ENCODE results near the gene TSPAN1. TPM values are rescaled to one million over a fixed set of nuclear protein-coding genes. Genes with fewer than 3 reads are reported as not detected.

The TSPAN1 gene
- polyA plus RNA-seq, 3 donors, result not detected

- peaks cover 0 to 3% of the 10 kb centered on the region in 2 donors for H3K36me3 Mint-ChIP-seq
- Histone ChIP-seq H3K4me3 (replicated peaks in 1 of 3; ENCODE audit: low read depth in 2 of 3, low read length in 3 of 3) (no peak overlapping the region), H2AFZ (ENCODE audit: insufficient read depth, low read depth, low read length, poor library complexity, severe bottlenecking) (no peak overlapping the region), H3K27ac (ENCODE audit: low read depth in 1 of 2, low read length in 2 of 2) (no peak overlapping the region), H4K20me1 (ENCODE audit: insufficient read depth, low read length) (no peaks in the 10 kb centered on the region), H3K27me3 (ENCODE audit: control insufficient read depth in 2 of 2, insufficient read depth in 2 of 2, low read length in 2 of 2) (peaks cover 7 to 24% of the 10 kb centered on the region in 2 donors), H3K4me2 (replicated peaks; ENCODE audit: extremely low read depth, low read length, poor library complexity, severe bottlenecking) (no peak overlapping the region), H3K4me1 (ENCODE audit: control insufficient read depth in 1 of 2, insufficient read depth in 2 of 2, low read length in 2 of 2) (peaks cover 6 to 11% of the 10 kb centered on the region in 2 donors), H3K79me2 (ENCODE audit: insufficient read depth, low read length) (no peaks in the 10 kb centered on the region), H3K36me3 (replicated peaks in 1 of 2; ENCODE audit: control insufficient read depth in 1 of 2, insufficient read depth in 2 of 2, low read length in 2 of 2) (no peaks in the 10 kb centered on the region), H3K9ac (ENCODE audit: insufficient read depth, low read length, poor library complexity, severe bottlenecking) (no peak overlapping the region), H3K9me3 (replicated peaks in 1 of 2; ENCODE audit: control insufficient read depth in 1 of 2, insufficient read depth in 1 of 2, low read length in 2 of 2) (no peaks in the 10 kb centered on the region)
- H3K4me1 Mint-ChIP-seq, result peaks cover 15% of the 10 kb centered on the region
- no peak for DNase-seq
- no peak for TF ChIP-seq CTCF (IDR thresholded peaks at IDR 0.05)
- H3K27me3 Mint-ChIP-seq (ENCODE audit: low read depth in 3 of 3), result peaks cover 29 to 37% (median 33%) of the 10 kb centered on the region in 3 donors
- WGBS (ENCODE audit: insufficient coverage), result 97% methylated on average over 8 of the region's 8 CpGs
- H3K4me3 Mint-ChIP-seq, result no peak overlapping the region
- intact Hi-C loops (cut with micrococcal nuclease), result no loop called here
- no peak overlapping the region for H3K27ac Mint-ChIP-seq
- H3K9me3 Mint-ChIP-seq, result peaks cover 0 to 3% (median 0%) of the 10 kb centered on the region in 7 donors
Measured at GRCh38 chr1:46171351-46171750, 3.5 kb upstream of the TSPAN1 start.

DNA sequence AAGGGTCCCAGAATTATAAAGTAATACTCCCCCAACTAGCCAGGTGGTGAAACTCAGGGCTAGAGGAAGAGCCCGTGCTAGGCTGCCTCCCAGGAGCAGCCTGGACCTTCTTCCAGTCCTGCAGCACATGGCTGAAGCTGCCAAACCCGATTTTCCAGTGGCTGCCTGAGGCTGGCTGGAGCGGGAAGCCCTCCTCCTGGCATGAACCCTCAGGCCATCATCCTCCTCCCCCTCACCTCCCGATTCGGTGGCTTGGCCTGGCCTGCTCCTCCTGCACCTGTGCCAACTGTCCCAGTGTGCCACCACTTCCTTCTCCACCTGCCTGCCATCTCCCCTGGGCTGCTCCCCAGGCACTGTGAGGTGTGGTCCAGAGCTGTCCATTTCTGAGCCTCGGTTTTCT lies 3.0 kb upstream of the TSPAN1 start:
- intact Hi-C loops (cut with micrococcal nuclease), result no loop called here
- 92% methylated on average over 5 of the region's 6 CpGs for WGBS (ENCODE audit: insufficient coverage)
- H3K9ac ChIP-seq (ENCODE audit: insufficient read depth, low read length, poor library complexity, severe bottlenecking), result no peak overlapping the region
- no peak overlapping the region for H3K27ac ChIP-seq (ENCODE audit: low read depth in 1 of 2, low read length in 2 of 2)
- H3K79me2 ChIP-seq (ENCODE audit: insufficient read depth, low read length), result no peaks in the 10 kb centered on the region
- no peaks in the 10 kb centered on the region for H4K20me1 ChIP-seq (ENCODE audit: insufficient read depth, low read length)
- Mint-ChIP-seq H3K9me3 (peaks cover 0 to 3% (median 0%) of the 10 kb centered on the region in 7 donors), H3K4me1 (peaks cover 10% of the 10 kb centered on the region), H3K4me3 (no peak overlapping the region), H3K27ac (peak overlapping the region in 1 of 7 donors; percentile 28), H3K27me3 (ENCODE audit: low read depth in 3 of 3) (peaks cover 24 to 32% (median 28%) of the 10 kb centered on the region in 3 donors), H3K36me3 (peaks cover 0 to 3% of the 10 kb centered on the region in 2 donors)
- H3K9me3 ChIP-seq (replicated peaks in 1 of 2; ENCODE audit: control insufficient read depth in 1 of 2, insufficient read depth in 1 of 2, low read length in 2 of 2), result no peaks in the 10 kb centered on the region
- H3K36me3 ChIP-seq (replicated peaks in 1 of 2; ENCODE audit: control insufficient read depth in 1 of 2, insufficient read depth in 2 of 2, low read length in 2 of 2), result no peaks in the 10 kb centered on the region
- no peak overlapping the region for H2AFZ ChIP-seq (ENCODE audit: insufficient read depth, low read depth, low read length, poor library complexity, severe bottlenecking)
- H3K27me3 ChIP-seq (ENCODE audit: control insufficient read depth in 2 of 2, insufficient read depth in 2 of 2, low read length in 2 of 2), result peaks cover 7 to 19% of the 10 kb centered on the region in 2 donors
- H3K4me2 ChIP-seq (replicated peaks; ENCODE audit: extremely low read depth, low read length, poor library complexity, severe bottlenecking), result no peak overlapping the region
- peaks cover under 1 to 5% of the 10 kb centered on the region in 2 donors for H3K4me1 ChIP-seq (ENCODE audit: control insufficient read depth in 1 of 2, insufficient read depth in 2 of 2, low read length in 2 of 2)
- no peak overlapping the region for H3K4me3 ChIP-seq (replicated peaks in 1 of 3; ENCODE audit: low read depth in 2 of 3, low read length in 3 of 3)
- no peak for TF ChIP-seq CTCF (IDR thresholded peaks at IDR 0.05)
- no peak for DNase-seq

Data from CD14-positive monocyte (primary cell).